GM19351 (cell line): ENCODE data around the gene GPD1.
A peak's percentile ranks its signal among the peaks of the same experiment; 100 is the strongest.

ENCODE experiments used
- ATAC-seq: cut with Tn5 transposase; IDR thresholded peaks from one replicate; pipeline ENCODE4 v1.9.1; 2021; ENCODE audit warnings: mild to moderate bottlenecking, moderate library complexity; ENCODE audit not compliant: unreplicated experiment

The GPD1 gene

GRCh38 chr12:50099302-50100008, 4.4 kb upstream of the GPD1 start:
- no peak for ATAC-seq

- no peak for ATAC-seq
Measured at GRCh38 chr12:50100561-50100960, 3.2 kb upstream of the GPD1 start.

- ATAC-seq: no peak
Measured at GRCh38 chr12:50101663-50102062, 2.1 kb upstream of the GPD1 start.

- no peak for ATAC-seq
Measured at GRCh38 chr12:50102131-50102531, 1.7 kb upstream of the GPD1 start.

- ATAC-seq: no peak
Measured at GRCh38 chr12:50102646-50103309, 1.0 kb upstream of the GPD1 start.

- ATAC-seq: no peak
Measured at GRCh38 chr12:50103351-50103750, 457 bp upstream of the GPD1 start.

GRCh38 chr12:50104417-50105366, 884 bp downstream of the GPD1 start:
- no peak for ATAC-seq

GRCh38 chr12:50105913-50106450, 2.2 kb downstream of the GPD1 start:
- no peak for ATAC-seq

GRCh38 chr12:50106907-50107306, 3.1 kb downstream of the GPD1 start:
- ATAC-seq: no peak

- ATAC-seq: no peak
Measured at GRCh38 chr12:50107416-50108268, 3.8 kb downstream of the GPD1 start.

GRCh38 chr12:50109319-50109718, 5.5 kb downstream of the GPD1 start:
- ATAC-seq: no peak

- ATAC-seq: no peak
Measured at GRCh38 chr12:50110127-50110761, 6.4 kb downstream of the GPD1 start.

- ATAC-seq: no peak
Measured at GRCh38 chr12:50110762-50111351, 7.0 kb downstream of the GPD1 start.

- ATAC-seq: no peak
Measured at GRCh38 chr12:50111395-50111692, 7.5 kb downstream of the GPD1 start.

- ATAC-seq: peak; percentile 75
Measured at GRCh38 chr12:50111693-50112455, 8.1 kb downstream of the GPD1 start, which contains the start of gene COX14. Gene COX14 (plus strand): TSS chr12:50112236. CDS start chr12:50120044, 7,808 bp downstream.

GRCh38 chr12:50112456-50113218, 8.8 kb downstream of the GPD1 start:
- no peak for ATAC-seq

GRCh38 chr12:50117057-50117622, 13.3 kb downstream of the GPD1 start:
- ATAC-seq: no peak

- ATAC-seq: no peak
Measured at GRCh38 chr12:50119387-50119786, 15.6 kb downstream of the GPD1 start.
